GM12878 (cell line): ENCODE results near the gene UQCR11. TPM values are rescaled to one million over a fixed set of nuclear protein-coding genes. Genes with fewer than 3 reads are reported as not detected.

ENCODE experiments used
- EED ChIP-seq: sonication (generic); IDR thresholded peaks from 2 replicates; pipeline ENCODE4 v1.6.1; 2016; ENCODE audit warnings: antibody characterized with exemption, low read depth
- FOXM1 ChIP-seq: IDR thresholded peaks from 2 replicates; pipeline ENCODE4 v1.6.1; 2012; ENCODE audit warnings: low read depth, mild to moderate bottlenecking, inconsistent platforms, low read length, moderate library complexity
- HDAC6 ChIP-seq: fragments of 200-600 bp; sonication (generic); IDR thresholded peaks from one replicate; pipeline ENCODE4 v1.8.0; 2017; ENCODE audit warnings: antibody characterized with exemption; ENCODE audit not compliant: unreplicated experiment
- JUND ChIP-seq: IDR thresholded peaks from 2 replicates; pipeline ENCODE4 v1.6.1; 2012; ENCODE audit warnings: low read depth, mild to moderate bottlenecking, low read length, improper control_type of control experiment, moderate library complexity
- NFYA ChIP-seq: IDR thresholded peaks from 2 replicates; pipeline ENCODE4 v1.6.1; 2011; ENCODE audit warnings: low read depth, mild to moderate bottlenecking, low read length, improper control_type of control experiment, borderline replicate concordance
- NR2C1 ChIP-seq: fragments of 450-650 bp; IDR thresholded peaks from 2 replicates; pipeline ENCODE4 v1.6.1; 2017; ENCODE audit warnings: antibody characterized with exemption, mild to moderate bottlenecking, moderate library complexity
- POU2F2 ChIP-seq: IDR thresholded peaks from 3 replicates; pipeline ENCODE4 v1.6.1; 2011; ENCODE audit warnings: low read depth, mild to moderate bottlenecking, low read length, borderline replicate concordance
- RBBP5 ChIP-seq: fragments of 200-600 bp; sonication (generic); conservative IDR thresholded peaks from 2 replicates; pipeline ENCODE4 v1.6.1; 2016
- SIN3A ChIP-seq: IDR thresholded peaks from 2 replicates; pipeline ENCODE4 v1.6.1; 2012; ENCODE audit warnings: low read depth, low read length, improper control_type of control experiment
- SMC3 ChIP-seq: IDR thresholded peaks from 2 replicates; pipeline ENCODE4 v1.6.1; 2011; ENCODE audit warnings: low read length, improper control_type of control experiment, borderline replicate concordance
- SUPT20H ChIP-seq: IDR thresholded peaks from 2 replicates; pipeline ENCODE4 v1.6.1; 2011; ENCODE audit warnings: low read depth, mild to moderate bottlenecking, low read length, moderate library complexity, borderline replicate concordance; ENCODE audit not compliant: control insufficient read depth
- ZNF384 ChIP-seq: IDR thresholded peaks from 2 replicates; pipeline ENCODE4 v1.6.1; 2012; ENCODE audit warnings: low read depth, mild to moderate bottlenecking, low read length, improper control_type of control experiment, borderline replicate concordance
- ZNF622 ChIP-seq: fragments of 450-650 bp; IDR thresholded peaks from 2 replicates; pipeline ENCODE4 v1.6.1; 2017; ENCODE audit warnings: mild to moderate bottlenecking, inconsistent platforms
- polyA plus RNA-seq, 11 experiments: library from polyadenylated mRNA; depleted of rRNA in 4 of 11; unstranded in 6 of 11; stranded (reverse) in 5 of 11; fragments of >200 nt; fragmentation: Nextera tagmentation in 4 of 11; fragmentation: Illumina TruSeq in 1 of 11; extraction: Ambion mirVana in 4 of 11; extraction: Trizol in 1 of 11; gene quantifications; 1 replicate in 1 of 11; 2 replicates in 10 of 11; pipeline versions ENCODE4 v1.2.1 to v1.2.3, GENCODE V29; 2011 to 2016; ENCODE audit warnings: inconsistent platforms in 2 of 11, missing spikeins in 2 of 11, low read depth in 1 of 11
- total RNA-seq, 4 experiments: library from RNA; depleted of rRNA in 3 of 4; stranded (reverse); fragments of >200 nt in 3 of 4; fragmentation: Illumina TruSeq in 1 of 4; extraction: Trizol in 1 of 4; gene quantifications; 2 replicates each; pipeline versions ENCODE4 v1.2.1 to v1.2.3, GENCODE V29; 2013 to 2021
- TF ChIP-seq, protein P1 (sequence below): fragments of 450-650 bp; IDR thresholded peaks from 2 replicates; pipeline ENCODE4 v1.6.1; 2018; ENCODE audit warnings: mild to moderate bottlenecking, low read depth, moderate library complexity; ENCODE audit not compliant: partially characterized antibody
- TF ChIP-seq, protein P2 (sequence below): fragments of 450-650 bp; formaldehyde crosslinking; IDR thresholded peaks from 2 replicates; pipeline ENCODE4 v1.4.0; 2022; ENCODE audit warnings: mild to moderate bottlenecking, moderate library complexity
- TF ChIP-seq, protein P3 (sequence below): fragments of 450-650 bp; IDR thresholded peaks from 2 replicates; pipeline ENCODE4 v1.6.1; 2017; ENCODE audit warnings: borderline replicate concordance
- TF ChIP-seq, protein P4 (sequence below): IDR thresholded peaks from 2 replicates; pipeline ENCODE4 v1.6.1; 2011; ENCODE audit warnings: low read depth, mild to moderate bottlenecking, low read length, moderate library complexity, borderline replicate concordance; ENCODE audit errors: extremely low read depth
- TF ChIP-seq, protein P5 (sequence below): fragments of 450-650 bp; IDR thresholded peaks from 2 replicates; pipeline ENCODE4 v1.6.1; 2017; ENCODE audit warnings: mild to moderate bottlenecking, moderate library complexity

UQCR11 gene
- total and polyA plus RNA-seq, 10 of the 15 experiments (the other 5 are each of a cell fraction or from before 2014, with no cell fraction given): 28.6 to 586 (median 193) TPM

DNA sequence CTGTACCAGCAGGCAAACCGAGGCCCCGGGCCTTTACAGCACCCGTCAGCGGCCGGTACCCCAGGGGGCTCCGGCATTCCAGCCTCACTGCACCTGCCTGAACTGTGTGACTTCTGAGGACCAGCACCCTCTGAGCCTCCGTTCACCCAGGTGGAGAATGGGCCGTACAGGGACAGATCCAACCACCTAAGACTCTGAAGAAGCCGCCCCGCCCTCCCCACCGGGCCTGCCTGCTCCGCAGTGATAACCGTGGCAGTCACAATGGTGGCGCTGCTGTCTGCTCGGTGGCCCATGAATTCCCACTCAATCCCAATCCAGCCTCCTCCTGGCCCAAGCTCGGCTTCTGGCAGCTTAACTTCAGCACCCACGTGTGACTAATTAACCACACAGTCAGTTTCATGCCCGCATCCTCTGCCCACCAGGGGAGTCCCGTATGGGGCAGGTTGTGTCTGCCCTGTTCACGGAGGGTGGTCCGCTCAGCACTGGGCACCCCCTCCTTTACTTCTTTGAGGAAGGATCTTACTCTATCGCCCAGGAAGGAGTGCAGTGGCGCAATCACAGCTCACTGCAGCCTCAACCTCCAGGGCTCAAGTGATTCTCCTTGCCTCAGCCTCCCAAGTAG lies 43.8 kb upstream of the UQCR11 start (continued):
- TF ChIP-seq, protein P1, sequence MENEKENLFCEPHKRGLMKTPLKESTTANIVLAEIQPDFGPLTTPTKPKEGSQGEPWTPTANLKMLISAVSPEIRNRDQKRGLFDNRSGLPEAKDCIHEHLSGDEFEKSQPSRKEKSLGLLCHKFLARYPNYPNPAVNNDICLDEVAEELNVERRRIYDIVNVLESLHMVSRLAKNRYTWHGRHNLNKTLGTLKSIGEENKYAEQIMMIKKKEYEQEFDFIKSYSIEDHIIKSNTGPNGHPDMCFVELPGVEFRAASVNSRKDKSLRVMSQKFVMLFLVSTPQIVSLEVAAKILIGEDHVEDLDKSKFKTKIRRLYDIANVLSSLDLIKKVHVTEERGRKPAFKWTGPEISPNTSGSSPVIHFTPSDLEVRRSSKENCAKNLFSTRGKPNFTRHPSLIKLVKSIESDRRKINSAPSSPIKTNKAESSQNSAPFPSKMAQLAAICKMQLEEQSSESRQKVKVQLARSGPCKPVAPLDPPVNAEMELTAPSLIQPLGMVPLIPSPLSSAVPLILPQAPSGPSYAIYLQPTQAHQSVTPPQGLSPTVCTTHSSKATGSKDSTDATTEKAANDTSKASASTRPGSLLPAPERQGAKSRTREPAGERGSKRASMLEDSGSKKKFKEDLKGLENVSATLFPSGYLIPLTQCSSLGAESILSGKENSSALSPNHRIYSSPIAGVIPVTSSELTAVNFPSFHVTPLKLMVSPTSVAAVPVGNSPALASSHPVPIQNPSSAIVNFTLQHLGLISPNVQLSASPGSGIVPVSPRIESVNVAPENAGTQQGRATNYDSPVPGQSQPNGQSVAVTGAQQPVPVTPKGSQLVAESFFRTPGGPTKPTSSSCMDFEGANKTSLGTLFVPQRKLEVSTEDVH: no peak
- TF ChIP-seq SMC3: no peak
- TF ChIP-seq NR2C1: no peak
- no peak for TF ChIP-seq RBBP5
- TF ChIP-seq, protein P2, sequence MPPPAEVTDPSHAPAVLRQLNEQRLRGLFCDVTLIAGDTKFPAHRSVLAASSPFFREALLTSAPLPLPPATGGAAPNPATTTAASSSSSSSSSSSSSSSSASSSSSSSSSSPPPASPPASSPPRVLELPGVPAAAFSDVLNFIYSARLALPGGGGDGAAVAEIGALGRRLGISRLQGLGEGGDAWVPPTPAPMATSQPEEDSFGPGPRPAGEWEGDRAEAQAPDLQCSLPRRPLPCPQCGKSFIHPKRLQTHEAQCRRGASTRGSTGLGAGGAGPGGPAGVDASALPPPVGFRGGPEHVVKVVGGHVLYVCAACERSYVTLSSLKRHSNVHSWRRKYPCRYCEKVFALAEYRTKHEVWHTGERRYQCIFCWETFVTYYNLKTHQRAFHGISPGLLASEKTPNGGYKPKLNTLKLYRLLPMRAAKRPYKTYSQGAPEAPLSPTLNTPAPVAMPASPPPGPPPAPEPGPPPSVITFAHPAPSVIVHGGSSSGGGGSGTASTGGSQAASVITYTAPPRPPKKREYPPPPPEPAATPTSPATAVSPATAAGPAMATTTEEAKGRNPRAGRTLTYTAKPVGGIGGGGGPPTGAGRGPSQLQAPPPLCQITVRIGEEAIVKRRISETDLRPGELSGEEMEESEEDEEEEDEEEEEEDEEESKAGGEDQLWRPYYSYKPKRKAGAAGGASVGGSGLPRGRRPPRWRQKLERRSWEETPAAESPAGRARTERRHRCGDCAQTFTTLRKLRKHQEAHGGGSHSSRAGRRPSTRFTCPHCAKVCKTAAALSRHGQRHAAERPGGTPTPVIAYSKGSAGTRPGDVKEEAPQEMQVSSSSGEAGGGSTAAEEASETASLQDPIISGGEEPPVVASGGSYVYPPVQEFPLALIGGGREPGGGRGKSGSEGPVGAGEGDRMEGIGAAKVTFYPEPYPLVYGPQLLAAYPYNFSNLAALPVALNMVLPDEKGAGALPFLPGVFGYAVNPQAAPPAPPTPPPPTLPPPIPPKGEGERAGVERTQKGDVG (CRISPR knock-in tag): no peak
- no peak for TF ChIP-seq POU2F2
- no peak for TF ChIP-seq HDAC6
- no peak for TF ChIP-seq ZNF622
- no peak for TF ChIP-seq EED
- no peak for TF ChIP-seq SUPT20H
- TF ChIP-seq, protein P3, sequence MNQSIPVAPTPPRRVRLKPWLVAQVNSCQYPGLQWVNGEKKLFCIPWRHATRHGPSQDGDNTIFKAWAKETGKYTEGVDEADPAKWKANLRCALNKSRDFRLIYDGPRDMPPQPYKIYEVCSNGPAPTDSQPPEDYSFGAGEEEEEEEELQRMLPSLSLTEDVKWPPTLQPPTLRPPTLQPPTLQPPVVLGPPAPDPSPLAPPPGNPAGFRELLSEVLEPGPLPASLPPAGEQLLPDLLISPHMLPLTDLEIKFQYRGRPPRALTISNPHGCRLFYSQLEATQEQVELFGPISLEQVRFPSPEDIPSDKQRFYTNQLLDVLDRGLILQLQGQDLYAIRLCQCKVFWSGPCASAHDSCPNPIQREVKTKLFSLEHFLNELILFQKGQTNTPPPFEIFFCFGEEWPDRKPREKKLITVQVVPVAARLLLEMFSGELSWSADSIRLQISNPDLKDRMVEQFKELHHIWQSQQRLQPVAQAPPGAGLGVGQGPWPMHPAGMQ: no peak
- TF ChIP-seq JUND: no peak
- no peak for TF ChIP-seq SIN3A
- TF ChIP-seq FOXM1: no peak; the same call in 1 of the 2 replicates
- TF ChIP-seq, protein P4, sequence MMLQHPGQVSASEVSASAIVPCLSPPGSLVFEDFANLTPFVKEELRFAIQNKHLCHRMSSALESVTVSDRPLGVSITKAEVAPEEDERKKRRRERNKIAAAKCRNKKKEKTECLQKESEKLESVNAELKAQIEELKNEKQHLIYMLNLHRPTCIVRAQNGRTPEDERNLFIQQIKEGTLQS: no peak
- no peak for TF ChIP-seq ZNF384
- no peak for TF ChIP-seq NFYA
- TF ChIP-seq, protein P5, sequence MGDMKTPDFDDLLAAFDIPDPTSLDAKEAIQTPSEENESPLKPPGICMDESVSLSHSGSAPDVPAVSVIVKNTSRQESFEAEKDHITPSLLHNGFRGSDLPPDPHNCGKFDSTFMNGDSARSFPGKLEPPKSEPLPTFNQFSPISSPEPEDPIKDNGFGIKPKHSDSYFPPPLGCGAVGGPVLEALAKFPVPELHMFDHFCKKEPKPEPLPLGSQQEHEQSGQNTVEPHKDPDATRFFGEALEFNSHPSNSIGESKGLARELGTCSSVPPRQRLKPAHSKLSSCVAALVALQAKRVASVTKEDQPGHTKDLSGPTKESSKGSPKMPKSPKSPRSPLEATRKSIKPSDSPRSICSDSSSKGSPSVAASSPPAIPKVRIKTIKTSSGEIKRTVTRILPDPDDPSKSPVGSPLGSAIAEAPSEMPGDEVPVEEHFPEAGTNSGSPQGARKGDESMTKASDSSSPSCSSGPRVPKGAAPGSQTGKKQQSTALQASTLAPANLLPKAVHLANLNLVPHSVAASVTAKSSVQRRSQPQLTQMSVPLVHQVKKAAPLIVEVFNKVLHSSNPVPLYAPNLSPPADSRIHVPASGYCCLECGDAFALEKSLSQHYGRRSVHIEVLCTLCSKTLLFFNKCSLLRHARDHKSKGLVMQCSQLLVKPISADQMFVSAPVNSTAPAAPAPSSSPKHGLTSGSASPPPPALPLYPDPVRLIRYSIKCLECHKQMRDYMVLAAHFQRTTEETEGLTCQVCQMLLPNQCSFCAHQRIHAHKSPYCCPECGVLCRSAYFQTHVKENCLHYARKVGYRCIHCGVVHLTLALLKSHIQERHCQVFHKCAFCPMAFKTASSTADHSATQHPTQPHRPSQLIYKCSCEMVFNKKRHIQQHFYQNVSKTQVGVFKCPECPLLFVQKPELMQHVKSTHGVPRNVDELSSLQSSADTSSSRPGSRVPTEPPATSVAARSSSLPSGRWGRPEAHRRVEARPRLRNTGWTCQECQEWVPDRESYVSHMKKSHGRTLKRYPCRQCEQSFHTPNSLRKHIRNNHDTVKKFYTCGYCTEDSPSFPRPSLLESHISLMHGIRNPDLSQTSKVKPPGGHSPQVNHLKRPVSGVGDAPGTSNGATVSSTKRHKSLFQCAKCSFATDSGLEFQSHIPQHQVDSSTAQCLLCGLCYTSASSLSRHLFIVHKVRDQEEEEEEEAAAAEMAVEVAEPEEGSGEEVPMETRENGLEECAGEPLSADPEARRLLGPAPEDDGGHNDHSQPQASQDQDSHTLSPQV: no peak
